ENCODE measurements around the gene TULP1. TPM values are rescaled to one million over a fixed set of nuclear protein-coding genes. Genes with fewer than 3 reads are reported as not detected.
A peak's percentile ranks its signal among the peaks of the same experiment; 100 is the strongest.
"Not testable (repeated sequence)": the region's sequence is repeated elsewhere in the genome, so short reads cannot be mapped to it uniquely, and the experiment has no call there.

Gene TULP1
- total and polyA plus RNA-seq, 9 donors = 0.80 to 2.8 (median 1.9) TPM

GRCh38 chr6:35544769-35545361 lies 32.2 kb upstream of the TULP1 start:
- no peak for DNase-seq
- peaks cover 6% of the 10 kb centered on the region for H3K9me3 ChIP-seq (replicated peaks; ENCODE audit: control insufficient read depth, low read depth, low read length)
- H3K4me3 ChIP-seq (ENCODE audit: low read length) = no peak overlapping the region
- no peak overlapping the region for H3K27ac ChIP-seq (ENCODE audit: low read length)
- 45% methylated on average over 9 of the region's 13 CpGs for WGBS (ENCODE audit: insufficient coverage)
- H3K36me3 ChIP-seq (ENCODE audit: control insufficient read depth, insufficient read depth, low read length) = no peaks in the 10 kb centered on the region
- H3K27me3 ChIP-seq (ENCODE audit: control insufficient read depth, insufficient read depth, low read length) = peaks cover 4% of the 10 kb centered on the region
- no peaks in the 10 kb centered on the region for H3K4me1 ChIP-seq (ENCODE audit: control insufficient read depth, insufficient read depth, low read length)

- H3K4me3 ChIP-seq (ENCODE audit: low read length) = no peak overlapping the region
- no peaks in the 10 kb centered on the region for H3K36me3 ChIP-seq (ENCODE audit: control insufficient read depth, insufficient read depth, low read length)
- 80% methylated on average over 9 of the region's 16 CpGs for WGBS (ENCODE audit: insufficient coverage)
- no peaks in the 10 kb centered on the region for H3K4me1 ChIP-seq (ENCODE audit: control insufficient read depth, insufficient read depth, low read length)
- H3K27me3 ChIP-seq (ENCODE audit: control insufficient read depth, insufficient read depth, low read length) = peaks cover 4% of the 10 kb centered on the region
- peaks cover 2% of the 10 kb centered on the region for H3K9me3 ChIP-seq (replicated peaks; ENCODE audit: control insufficient read depth, low read depth, low read length)
- DNase-seq = no peak
- H3K27ac ChIP-seq (ENCODE audit: low read length) = no peak overlapping the region
These were observed 30.9 kb upstream of the TULP1 start for GRCh38 chr6:35543459-35544193.

GRCh38 chr6:35541836-35542235 lies 29.1 kb upstream of the TULP1 start:
- DNase-seq = peak; percentile 72
- WGBS (ENCODE audit: insufficient coverage) = 67% methylated on average over 1 of the region's 2 CpGs
- Histone ChIP-seq H3K4me3 (ENCODE audit: low read length) (no peak overlapping the region), H3K9me3 (replicated peaks; ENCODE audit: control insufficient read depth, low read depth, low read length) (peaks cover 2% of the 10 kb centered on the region), H3K27me3 (ENCODE audit: control insufficient read depth, insufficient read depth, low read length) (peaks cover 4% of the 10 kb centered on the region), H3K36me3 (ENCODE audit: control insufficient read depth, insufficient read depth, low read length) (no peaks in the 10 kb centered on the region), H3K4me1 (ENCODE audit: control insufficient read depth, insufficient read depth, low read length) (no peaks in the 10 kb centered on the region), H3K27ac (ENCODE audit: low read length) (no peak overlapping the region)

GRCh38 chr6:35539223-35539622 lies 26.5 kb upstream of the TULP1 start:
- no CpG with 5 or more reads among the region's 3 CpGs for WGBS (ENCODE audit: insufficient coverage)
- Histone ChIP-seq H3K9me3 (replicated peaks; ENCODE audit: control insufficient read depth, low read depth, low read length) (peaks cover 2% of the 10 kb centered on the region), H3K4me3 (ENCODE audit: low read length) (no peak overlapping the region), H3K27ac (ENCODE audit: low read length) (no peak overlapping the region), H3K27me3 (ENCODE audit: control insufficient read depth, insufficient read depth, low read length) (no peaks in the 10 kb centered on the region), H3K36me3 (ENCODE audit: control insufficient read depth, insufficient read depth, low read length) (no peaks in the 10 kb centered on the region), H3K4me1 (ENCODE audit: control insufficient read depth, insufficient read depth, low read length) (peaks cover 2% of the 10 kb centered on the region)
- DNase-seq = no peak

- H3K36me3 ChIP-seq (ENCODE audit: control insufficient read depth, insufficient read depth, low read length); H3K9me3 ChIP-seq (replicated peaks; ENCODE audit: control insufficient read depth, low read depth, low read length); DNase-seq; H3K4me3 ChIP-seq (ENCODE audit: low read length); H3K27ac ChIP-seq (ENCODE audit: low read length); H3K27me3 ChIP-seq (ENCODE audit: control insufficient read depth, insufficient read depth, low read length); H3K4me1 ChIP-seq (ENCODE audit: control insufficient read depth, insufficient read depth, low read length): not testable (repeated sequence)
- WGBS (ENCODE audit: insufficient coverage) = 100% methylated on average over 1 of the region's 6 CpGs
These were observed 23.2 kb upstream of the TULP1 start for GRCh38 chr6:35535847-35536246.

- no peak overlapping the region for H3K4me3 ChIP-seq (ENCODE audit: low read length)
- 20% methylated on average over 9 of the region's 11 CpGs for whole genome bisulfite sequencing (ENCODE audit: insufficient coverage)
- peaks cover 7% of the 10 kb centered on the region for H3K4me1 ChIP-seq (ENCODE audit: control insufficient read depth, insufficient read depth, low read length)
- H3K27ac ChIP-seq (ENCODE audit: low read length) = no peak overlapping the region
- H3K9me3 ChIP-seq (replicated peaks; ENCODE audit: control insufficient read depth, low read depth, low read length) = no peaks in the 10 kb centered on the region
- no peaks in the 10 kb centered on the region for H3K27me3 ChIP-seq (ENCODE audit: control insufficient read depth, insufficient read depth, low read length)
- H3K36me3 ChIP-seq (ENCODE audit: control insufficient read depth, insufficient read depth, low read length) = no peaks in the 10 kb centered on the region
- peak; percentile 72 for DNase-seq
These were observed 21.9 kb upstream of the TULP1 start for GRCh38 chr6:35534407-35535170.

- no peaks in the 10 kb centered on the region for H3K9me3 ChIP-seq (replicated peaks; ENCODE audit: control insufficient read depth, low read depth, low read length)
- 19% methylated on average over 4 of the region's 6 CpGs for WGBS (ENCODE audit: insufficient coverage)
- H3K4me3 ChIP-seq (ENCODE audit: low read length) = no peak overlapping the region
- no peaks in the 10 kb centered on the region for H3K27me3 ChIP-seq (ENCODE audit: control insufficient read depth, insufficient read depth, low read length)
- H3K4me1 ChIP-seq (ENCODE audit: control insufficient read depth, insufficient read depth, low read length) = peaks cover 7% of the 10 kb centered on the region
- no peak for DNase-seq
- no peak overlapping the region for H3K27ac ChIP-seq (ENCODE audit: low read length)
- no peaks in the 10 kb centered on the region for H3K36me3 ChIP-seq (ENCODE audit: control insufficient read depth, insufficient read depth, low read length)
These were observed 21.3 kb upstream of the TULP1 start for GRCh38 chr6:35533981-35534380.

GRCh38 chr6:35532126-35532525 lies 19.4 kb upstream of the TULP1 start:
- no peaks in the 10 kb centered on the region for H3K36me3 ChIP-seq (ENCODE audit: control insufficient read depth, insufficient read depth, low read length)
- H3K27ac ChIP-seq (ENCODE audit: low read length) = no peak overlapping the region
- peaks cover 3% of the 10 kb centered on the region for H3K27me3 ChIP-seq (ENCODE audit: control insufficient read depth, insufficient read depth, low read length)
- H3K9me3 ChIP-seq (replicated peaks; ENCODE audit: control insufficient read depth, low read depth, low read length) = no peaks in the 10 kb centered on the region
- WGBS (ENCODE audit: insufficient coverage) = 55% methylated on average over 3 of the region's 4 CpGs
- H3K4me1 ChIP-seq (ENCODE audit: control insufficient read depth, insufficient read depth, low read length) = peaks cover 7% of the 10 kb centered on the region
- DNase-seq = no peak
- H3K4me3 ChIP-seq (ENCODE audit: low read length) = no peak overlapping the region

- Histone ChIP-seq H3K27me3 (ENCODE audit: control insufficient read depth, insufficient read depth, low read length) (peaks cover 3% of the 10 kb centered on the region), H3K9me3 (replicated peaks; ENCODE audit: control insufficient read depth, low read depth, low read length) (no peaks in the 10 kb centered on the region), H3K27ac (ENCODE audit: low read length) (no peak overlapping the region), H3K4me1 (ENCODE audit: control insufficient read depth, insufficient read depth, low read length) (peaks cover 11% of the 10 kb centered on the region), H3K36me3 (ENCODE audit: control insufficient read depth, insufficient read depth, low read length) (no peaks in the 10 kb centered on the region), H3K4me3 (ENCODE audit: low read length) (no peak overlapping the region)
- WGBS (ENCODE audit: insufficient coverage) = 86% methylated on average over 2 of the region's 3 CpGs
- no peak for DNase-seq
These were observed 11.8 kb upstream of the TULP1 start for GRCh38 chr6:35524380-35525020.
